Measurements from ENCODE around the gene LATS2.
"Not testable (repeated sequence)": the region's sequence is repeated elsewhere in the genome, so short reads cannot be mapped to it uniquely, and the experiment has no call there.

LATS2 gene

GRCh38 chr13:20989656-20990321 lies 71.6 kb downstream of the LATS2 start:
- DNase-seq, result no peak

- DNase-seq, result no peak
These were observed 72.3 kb downstream of the LATS2 start for GRCh38 chr13:20988909-20989655.

DNA sequence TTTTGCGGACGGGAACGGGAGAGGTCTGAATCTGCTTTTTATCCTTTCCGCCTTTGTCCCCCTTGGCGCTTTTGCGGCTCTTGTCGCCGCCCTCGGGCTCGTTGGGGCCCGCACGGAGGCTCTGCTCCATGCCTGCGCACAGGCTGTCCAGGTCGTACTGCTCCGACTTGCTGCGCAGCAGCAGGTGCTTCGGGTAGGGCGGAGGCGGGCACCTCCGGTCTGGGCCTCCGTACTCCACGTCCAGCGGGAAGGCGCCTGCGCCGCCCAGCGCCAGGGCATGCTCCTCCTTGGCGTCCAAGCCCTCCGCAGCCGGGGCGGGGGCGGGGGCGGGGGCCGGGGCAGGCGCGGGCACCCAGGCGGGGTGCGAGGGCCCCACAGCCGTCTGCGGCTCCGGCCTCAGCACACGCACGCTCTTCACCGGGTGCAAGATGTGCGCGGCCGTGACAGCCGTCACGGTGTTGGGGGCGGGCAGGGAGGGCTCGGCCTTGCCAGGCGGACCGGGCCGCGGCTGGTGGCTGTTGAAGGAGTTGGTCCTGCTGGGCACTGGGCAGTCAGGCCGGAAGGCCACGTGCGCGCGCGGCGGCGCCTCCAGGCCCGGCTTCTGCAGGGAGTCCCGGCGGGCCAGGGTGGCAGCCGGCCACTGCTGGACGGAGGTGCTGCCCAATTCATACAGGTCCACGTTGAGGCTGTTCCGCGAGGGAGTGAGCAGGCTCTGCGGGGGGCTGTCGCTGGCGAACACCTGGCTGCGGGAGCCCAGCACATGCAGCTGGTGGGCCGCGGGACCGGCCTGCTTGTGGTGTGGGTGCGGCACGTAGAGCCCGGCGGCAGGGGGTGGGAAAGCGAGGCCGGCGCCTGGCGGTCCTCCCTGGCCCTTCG lies 73.1 kb downstream of the LATS2 start:
- no peak for DNase-seq

GRCh38 chr13:20987599-20987998 lies 73.8 kb downstream of the LATS2 start:
- no peak for DNase-seq

DNA sequence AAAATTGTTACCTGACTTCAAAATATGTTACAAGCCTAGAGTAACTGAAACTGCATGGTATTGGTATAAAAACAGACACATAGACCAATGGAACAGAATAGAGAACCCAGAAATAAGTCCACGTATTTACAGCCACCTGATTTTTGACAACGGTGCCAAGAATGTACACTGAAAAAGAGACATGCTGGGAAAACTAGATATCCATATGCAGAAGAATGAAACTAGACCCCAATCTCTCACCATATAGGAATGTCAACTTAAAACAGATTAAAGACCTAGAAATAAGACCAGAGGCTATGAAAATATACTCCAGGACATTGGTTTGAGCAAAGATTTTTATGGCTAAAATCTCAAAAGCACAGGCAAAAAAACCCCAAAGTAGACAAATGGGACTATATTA lies 76.5 kb downstream of the LATS2 start:
- no peak for DNase-seq

GRCh38 chr13:20983386-20983785 lies 78.0 kb downstream of the LATS2 start:
- DNase-seq, result peak; percentile 30

GRCh38 chr13:20981370-20982095 lies 79.9 kb downstream of the LATS2 start:
- DNase-seq, result no peak

GRCh38 chr13:20980899-20981298 lies 80.5 kb downstream of the LATS2 start:
- no peak for DNase-seq

DNA sequence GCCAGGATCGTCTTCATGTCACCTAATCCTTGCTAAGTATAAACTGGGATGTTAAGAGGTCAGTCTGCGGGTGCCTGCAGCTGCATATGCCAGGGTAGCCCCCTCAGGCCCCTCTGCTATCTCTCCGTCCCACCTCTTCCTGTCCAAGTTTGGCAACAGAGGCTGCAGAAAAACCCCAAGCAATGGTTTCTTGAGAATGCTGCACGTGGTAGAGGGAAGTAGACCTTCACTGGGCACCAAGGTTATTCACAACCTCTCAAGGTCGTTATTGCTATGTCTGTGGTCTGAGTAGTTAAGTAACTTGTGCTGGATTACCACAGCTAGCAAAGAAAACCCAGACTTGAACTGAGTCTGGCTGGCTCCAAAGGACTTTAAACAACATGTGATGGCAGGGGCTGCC lies 81.0 kb downstream of the LATS2 start:
- DNase-seq, result no peak

- no peak for DNase-seq
These were observed 84.0 kb downstream of the LATS2 start for GRCh38 chr13:20977394-20977793.

- DNase-seq, result no peak
These were observed 86.3 kb downstream of the LATS2 start for GRCh38 chr13:20974981-20975585.

- DNase-seq, result no peak
These were observed 87.4 kb downstream of the LATS2 start for GRCh38 chr13:20973886-20974425.

DNA sequence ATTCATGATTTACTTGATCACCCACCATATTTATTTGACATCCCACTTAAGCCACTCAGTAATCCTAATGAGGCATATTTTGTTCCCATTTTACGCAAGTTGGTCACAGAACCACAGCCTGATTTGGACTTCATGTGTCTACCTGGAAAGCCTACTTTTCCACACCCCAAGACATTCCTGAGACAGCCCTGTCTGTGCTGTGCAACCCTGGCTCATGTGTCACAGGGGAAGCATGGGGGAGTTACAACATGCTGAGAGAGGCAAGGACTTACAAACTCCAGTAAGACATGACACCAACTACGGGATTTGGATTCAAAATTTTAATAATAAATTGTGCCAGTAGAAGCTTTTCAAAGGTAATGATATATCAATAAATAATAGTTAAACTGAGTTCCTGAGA lies 88.7 kb downstream of the LATS2 start:
- no peak for DNase-seq

- DNase-seq, result no peak
These were observed 92.2 kb downstream of the LATS2 start for GRCh38 chr13:20969182-20969581.

GRCh38 chr13:20968745-20969144 lies 92.6 kb downstream of the LATS2 start:
- DNase-seq, result no peak

DNA sequence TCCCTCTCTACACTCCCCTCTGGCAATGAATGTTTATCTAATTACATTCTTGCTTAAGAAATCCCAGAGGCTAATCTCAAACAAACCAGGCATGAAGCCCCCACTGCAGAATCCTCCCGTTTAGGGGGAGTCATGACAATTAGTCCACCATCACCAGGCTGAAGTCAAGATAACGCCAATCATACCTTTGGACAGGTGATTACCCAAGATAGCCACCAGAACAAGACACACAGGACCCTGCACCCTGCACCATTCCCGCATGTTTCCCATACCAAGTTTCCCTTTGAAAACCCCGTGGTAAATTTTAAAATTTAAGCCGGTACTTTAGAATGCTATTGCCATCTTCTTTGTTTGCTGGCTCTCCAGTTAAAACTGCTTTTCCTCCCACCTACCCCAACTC lies 94.0 kb downstream of the LATS2 start:
- DNase-seq, result no peak

- no peak for DNase-seq
These were observed 96.5 kb downstream of the LATS2 start for GRCh38 chr13:20964904-20965303.

- DNase-seq, result not testable (repeated sequence)
These were observed 99.7 kb downstream of the LATS2 start for GRCh38 chr13:20961663-20962062.

DNA sequence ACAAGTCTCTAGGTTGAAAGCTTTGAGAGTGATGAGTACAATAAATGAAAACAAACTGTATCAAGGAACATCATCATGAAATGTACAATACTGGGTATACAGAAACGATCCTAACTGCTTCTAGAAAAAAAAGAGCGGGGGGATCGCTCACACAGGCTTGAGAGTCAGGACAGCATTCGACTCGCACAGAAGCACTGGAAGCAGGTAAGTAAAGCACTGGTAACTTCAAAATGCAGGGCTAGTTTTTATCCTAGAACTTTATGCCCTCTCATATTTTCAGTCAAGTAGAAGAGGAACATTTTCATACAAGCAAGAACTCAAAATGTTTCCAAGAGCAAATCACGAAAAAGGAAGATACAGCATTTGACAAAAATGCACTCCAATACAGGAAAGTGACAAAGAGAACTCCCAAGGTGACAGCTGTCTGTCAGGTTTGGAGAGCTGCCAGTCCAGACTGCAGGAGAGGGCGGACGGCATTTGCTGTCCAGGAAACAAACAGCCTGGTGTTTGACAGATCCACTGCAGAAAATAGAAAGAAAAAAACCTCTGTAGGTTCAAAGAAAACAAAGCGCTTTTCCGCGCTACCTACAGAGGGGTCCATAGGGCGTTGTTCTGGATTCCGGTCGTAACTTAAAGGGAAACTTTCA lies 100.6 kb downstream of the LATS2 start:
- no peak for DNase-seq

DNA sequence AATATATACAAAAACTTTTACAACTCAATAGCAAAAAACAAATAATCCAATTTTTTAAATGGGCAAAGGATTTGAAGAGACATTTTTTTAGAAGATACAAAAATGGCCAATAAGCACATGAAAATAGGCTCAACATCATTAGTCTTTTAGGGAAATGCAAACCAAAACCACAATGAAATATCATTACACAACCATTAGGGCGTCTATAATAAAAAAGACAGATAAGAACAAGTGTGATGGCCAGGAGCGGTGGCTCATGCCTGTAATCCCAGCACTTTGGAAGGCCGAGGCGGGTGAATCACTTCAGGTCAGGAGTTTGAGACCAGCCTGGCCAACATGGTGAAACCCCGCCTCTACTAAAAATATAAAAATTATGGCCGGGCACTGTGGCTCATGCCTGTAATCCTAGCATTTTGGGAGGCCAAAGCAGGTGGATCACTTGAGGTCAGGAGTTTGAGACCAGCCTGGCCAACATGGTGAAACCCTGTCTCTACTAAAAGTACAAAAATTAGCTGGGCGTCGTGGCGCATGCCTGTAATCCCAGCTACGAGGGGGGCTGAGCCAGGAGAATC lies 104.3 kb downstream of the LATS2 start:
- not testable (repeated sequence) for DNase-seq

GRCh38 chr13:20955496-20955895 lies 105.9 kb downstream of the LATS2 start:
- no peak for DNase-seq

Measured in activated CD8-positive, alpha-beta memory T cell treated with anti-CD3 and anti-CD28 coated beads for 24 hours (primary cell).